GM12878 (cell line): ENCODE measurements around the gene KIFC3. TPM values are rescaled to one million over a fixed set of nuclear protein-coding genes. Genes with fewer than 3 reads are reported as not detected.

Source experiments
- ATAC-seq: fragments of 200-7000 bp; cut with Tn5 transposase; 3 replicates; pipeline ENCODE4 v1.9.1; 2020; ENCODE audit warnings: mild to moderate bottlenecking, moderate library complexity
- BruUV-seq: library from RNA; stranded (reverse); fragments of 400-500 nt; replicated peaks from 2 replicates; lab custom pipeline; 2021; lab: Mats Ljungman, UMichigan
- CTCF ChIA-PET: fragments of 300-600 bp; sonication (Branson Sonifier 250); formaldehyde crosslinking; extraction: SDS; loops from one replicate; lab custom pipeline; 2021; ENCODE audit warnings: inconsistent platforms; lab: Yijun Ruan, JAX
- POLR2A ChIA-PET: fragments of 350-600 bp; formaldehyde crosslinking; extraction: SDS; loops from one replicate; lab custom pipeline; 2021; ENCODE audit warnings: inconsistent platforms; lab: Charles Lee
- RAD21 ChIA-PET: fragments of 300-600 bp; sonication (Branson Sonifier 250); formaldehyde crosslinking; loops from one replicate; lab custom pipeline; 2023; ENCODE audit warnings: antibody characterized with exemption; ENCODE audit not compliant: unreplicated experiment; lab: Charles Lee
- SMC1A ChIA-PET: fragments of 300-600 bp; sonication (Branson Sonifier 250); formaldehyde crosslinking; loops from one replicate; lab custom pipeline; 2023; ENCODE audit not compliant: unreplicated experiment, uncharacterized antibody; lab: Charles Lee
- DNase-seq: peaks from one replicate; pipeline ENCODE4 v3.0.0-alpha.2; 2011; ENCODE audit warnings: low read depth, low spot score
- FAIRE-seq: peaks from 3 replicates; lab custom pipeline; 2011; peaks lifted over from hg19 to GRCh38; lab: Jason Lieb, UNC
- H2AFZ ChIP-seq: 2 replicates; pipeline ENCODE4 v1.6.0; 2011; ENCODE audit warnings: low read depth, low read length, control low read depth; ENCODE audit not compliant: control insufficient read depth
- H3K27ac ChIP-seq: 2 replicates; pipeline ENCODE4 v1.5.1; 2011; ENCODE audit warnings: control low read depth; ENCODE audit not compliant: control insufficient read depth, insufficient read depth
- H3K27me3 ChIP-seq, 2 experiments: replicated peaks in 1 of 2; 2 replicates each; pipeline versions ENCODE4 v1.6.0 to v1.6.1; 2011; ENCODE audit warnings: low read length in 1 of 2; ENCODE audit not compliant: control insufficient read depth in 2 of 2, insufficient read depth in 2 of 2
- H3K36me3 ChIP-seq, 2 experiments: 2 replicates each; pipeline ENCODE4 v1.5.1; 2011; ENCODE audit warnings: low read length in 1 of 2; ENCODE audit not compliant: control insufficient read depth in 2 of 2, insufficient read depth in 2 of 2
- H3K4me1 ChIP-seq: 2 replicates; pipeline ENCODE4 v1.6.1; 2011; ENCODE audit warnings: mild to moderate bottlenecking, low read length, moderate library complexity, mixed read lengths; ENCODE audit not compliant: control insufficient read depth, insufficient read depth
- H3K4me2 ChIP-seq: 2 replicates; pipeline ENCODE4 v1.6.0; 2011; ENCODE audit warnings: control low read depth; ENCODE audit not compliant: control insufficient read depth, insufficient read depth
- H3K4me3 ChIP-seq: fragments of 200-600 bp; sonication (generic); 2 replicates; pipeline ENCODE4 v1.5.1; 2016
- H3K79me2 ChIP-seq: 2 replicates; pipeline ENCODE4 v1.6.0; 2011; ENCODE audit warnings: low read length; ENCODE audit not compliant: control insufficient read depth, insufficient read depth
- H3K9ac ChIP-seq: 2 replicates; pipeline ENCODE4 v1.8.0; 2011; ENCODE audit warnings: low read length, control low read depth, mixed read lengths; ENCODE audit not compliant: control insufficient read depth, insufficient read depth
- H3K9me3 ChIP-seq: replicated peaks from 3 replicates; pipeline ENCODE4 v1.5.1; 2011; ENCODE audit warnings: mild to moderate bottlenecking, low read length; ENCODE audit not compliant: control insufficient read depth, insufficient read depth
- H4K20me1 ChIP-seq: 2 replicates; pipeline ENCODE4 v1.6.0; 2011; ENCODE audit not compliant: control insufficient read depth, insufficient read depth
- BACH1 ChIP-seq: fragments of 450-650 bp; IDR thresholded peaks from 2 replicates; pipeline ENCODE4 v1.6.1; 2017; ENCODE audit warnings: mild to moderate bottlenecking, borderline replicate concordance
- BCL11A ChIP-seq: IDR thresholded peaks from 2 replicates; pipeline ENCODE4 v1.6.1; 2011; ENCODE audit warnings: low read depth, low read length
- FOS ChIP-seq: IDR thresholded peaks from 3 replicates; pipeline ENCODE4 v1.6.1; 2011; ENCODE audit warnings: borderline replicate concordance; ENCODE audit not compliant: insufficient read length; ENCODE audit errors: extremely low read depth
- HCFC1 ChIP-seq: fragments of 150-350 bp; IDR thresholded peaks from 2 replicates; pipeline ENCODE4 v1.6.1; 2014; ENCODE audit warnings: low read length
- IRF4 ChIP-seq: IDR thresholded peaks from 2 replicates; pipeline ENCODE4 v1.6.1; 2011; ENCODE audit warnings: low read depth, low read length
- LARP7 ChIP-seq: fragments of 450-650 bp; IDR thresholded peaks from 2 replicates; pipeline ENCODE4 v1.6.1; 2017; ENCODE audit warnings: mild to moderate bottlenecking
- RAD21 ChIP-seq: IDR thresholded peaks from 2 replicates; pipeline ENCODE4 v1.6.1; 2011; ENCODE audit warnings: mild to moderate bottlenecking, low read depth, low read length, moderate library complexity; ENCODE audit not compliant: insufficient read depth
- WGBS: methylation state at CpG from one replicate; pipeline ENCODE4 v1.1.6; 2016; ENCODE audit warnings: low lambda C conversion rate; ENCODE audit not compliant: insufficient replicate concordance, insufficient coverage; ENCODE audit errors: missing lambda C conversion rate; 5-methylcytosine and 5-hydroxymethylcytosine counted together
- in situ Hi-C: fragments of 300-500 bp; cut with MboI; formaldehyde crosslinking; loops from 9 replicates; pipeline ENCODE4 v1.14.3; 2018; ENCODE audit warnings: mixed read lengths
- intact Hi-C: fragments of 100-400 bp; cut with micrococcal nuclease; formaldehyde crosslinking; loops from one replicate; pipeline ENCODE4 v1.14.2; 2022; ENCODE audit not compliant: unreplicated experiment
- polyA plus RNA-seq, 11 experiments: library from polyadenylated mRNA; depleted of rRNA in 4 of 11; unstranded in 6 of 11; stranded (reverse) in 5 of 11; fragments of >200 nt; fragmentation: Nextera tagmentation in 4 of 11; fragmentation: Illumina TruSeq in 1 of 11; extraction: Ambion mirVana in 4 of 11; extraction: Trizol in 1 of 11; gene quantifications; 1 replicate in 1 of 11; 2 replicates in 10 of 11; pipeline versions ENCODE4 v1.2.1 to v1.2.3, GENCODE V29; 2011 to 2016; ENCODE audit warnings: inconsistent platforms in 2 of 11, missing spikeins in 2 of 11, low read depth in 1 of 11
- total RNA-seq, 4 experiments: library from RNA; depleted of rRNA in 3 of 4; stranded (reverse); fragments of >200 nt in 3 of 4; fragmentation: Illumina TruSeq in 1 of 4; extraction: Trizol in 1 of 4; gene quantifications; 2 replicates each; pipeline versions ENCODE4 v1.2.1 to v1.2.3, GENCODE V29; 2013 to 2021
- TF ChIP-seq, protein P1 (sequence below), 3 experiments: IDR thresholded peaks in 2 of 3; conservative IDR thresholded peaks in 1 of 3; 2 replicates each; pipeline ENCODE4 v1.5.1; 2011; ENCODE audit warnings: low read depth in 3 of 3, low read length in 3 of 3, mild to moderate bottlenecking in 3 of 3, control low read depth in 2 of 3, moderate library complexity in 2 of 3, inconsistent platforms in 1 of 3, mixed read lengths in 1 of 3; ENCODE audit not compliant: control insufficient read depth in 2 of 3, insufficient read depth in 1 of 3; ENCODE audit errors: extremely low read depth in 1 of 3
- TF ChIP-seq, protein P2 (sequence below): fragments of 450-650 bp; IDR thresholded peaks from 2 replicates; pipeline ENCODE4 v1.6.1; 2017; ENCODE audit warnings: antibody characterized with exemption, mild to moderate bottlenecking, moderate library complexity

KIFC3 gene
- total and polyA plus RNA-seq, 10 of the 15 experiments (the other 5 are each of a cell fraction or from before 2014, with no cell fraction given): 0.22 to 1.3 (median 0.26) TPM; not detected in 3

DNA sequence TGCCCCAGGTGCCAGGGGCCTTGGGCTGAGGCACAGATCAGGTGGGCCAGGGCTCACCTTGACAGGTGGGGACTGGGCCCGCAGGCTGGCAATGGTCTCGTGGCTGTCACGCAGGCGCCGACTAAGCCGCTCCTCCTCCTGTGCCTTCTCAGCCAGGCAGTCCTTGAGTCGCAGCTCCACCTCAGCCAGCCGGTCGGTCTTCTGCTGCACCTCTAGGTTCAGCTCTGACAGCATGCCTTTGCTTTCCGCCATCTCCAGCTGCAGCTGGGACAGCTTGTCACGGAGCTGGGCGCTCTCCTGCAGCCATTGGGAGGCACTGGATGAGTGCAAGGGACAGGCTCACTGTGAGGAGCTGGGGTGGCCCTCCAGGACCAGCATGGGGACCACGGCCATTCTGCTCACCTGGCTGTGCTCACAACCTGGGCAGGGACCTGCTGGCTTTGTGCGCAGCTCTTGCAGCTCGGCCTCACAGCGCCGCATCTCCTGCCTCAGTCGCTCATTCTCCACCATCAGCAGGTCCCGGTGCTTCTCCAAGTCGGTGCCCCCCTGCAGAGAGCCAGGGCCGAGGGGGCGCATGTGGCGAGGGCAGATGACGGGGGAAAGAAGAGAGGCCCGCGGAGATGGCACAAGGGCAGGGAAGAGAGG is 31.0 kb downstream of the KIFC3 start:
- Histone ChIP-seq H4K20me1 (no peaks in the 10 kb centered on the region), H3K27ac (no peak overlapping the region), H3K36me3 (no peaks in the 10 kb centered on the region), H3K9me3 (no peaks in the 10 kb centered on the region), H3K4me2 (no peak overlapping the region), H3K4me3 (no peak overlapping the region), H3K4me1 (no peaks in the 10 kb centered on the region), H3K79me2 (no peaks in the 10 kb centered on the region), H2AFZ (no peak overlapping the region), H3K9ac (no peak overlapping the region), H3K27me3 (no peaks in the 10 kb centered on the region)
- ChIA-PET CTCF (interaction anchor here (0.6 to 0.7 kb wide), 2 partner anchors 52 to 239 kb away, joined by 3 read pairs; no protein-coding TSS in a partner anchor), SMC1A (no interaction called here), RAD21 (no interaction called here), POLR2A (no interaction called here)
- WGBS: 52% methylated on average over 26 of the region's 26 CpGs
- TF ChIP-seq FOS (no peak), BACH1 (no peak), HCFC1 (no peak), BCL11A (no peak), LARP7 (no peak), IRF4 (no peak), RAD21 (no peak)
- TF ChIP-seq, protein P1, sequence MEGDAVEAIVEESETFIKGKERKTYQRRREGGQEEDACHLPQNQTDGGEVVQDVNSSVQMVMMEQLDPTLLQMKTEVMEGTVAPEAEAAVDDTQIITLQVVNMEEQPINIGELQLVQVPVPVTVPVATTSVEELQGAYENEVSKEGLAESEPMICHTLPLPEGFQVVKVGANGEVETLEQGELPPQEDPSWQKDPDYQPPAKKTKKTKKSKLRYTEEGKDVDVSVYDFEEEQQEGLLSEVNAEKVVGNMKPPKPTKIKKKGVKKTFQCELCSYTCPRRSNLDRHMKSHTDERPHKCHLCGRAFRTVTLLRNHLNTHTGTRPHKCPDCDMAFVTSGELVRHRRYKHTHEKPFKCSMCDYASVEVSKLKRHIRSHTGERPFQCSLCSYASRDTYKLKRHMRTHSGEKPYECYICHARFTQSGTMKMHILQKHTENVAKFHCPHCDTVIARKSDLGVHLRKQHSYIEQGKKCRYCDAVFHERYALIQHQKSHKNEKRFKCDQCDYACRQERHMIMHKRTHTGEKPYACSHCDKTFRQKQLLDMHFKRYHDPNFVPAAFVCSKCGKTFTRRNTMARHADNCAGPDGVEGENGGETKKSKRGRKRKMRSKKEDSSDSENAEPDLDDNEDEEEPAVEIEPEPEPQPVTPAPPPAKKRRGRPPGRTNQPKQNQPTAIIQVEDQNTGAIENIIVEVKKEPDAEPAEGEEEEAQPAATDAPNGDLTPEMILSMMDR (IDR thresholded peaks at IDR 0.05 in 2 of 3, conservative IDR thresholded peaks at IDR 0.05 in 1 of 3; ENCODE audit: control insufficient read depth in 2 of 3, extremely low read depth in 1 of 3, insufficient read depth in 1 of 3, low read depth in 3 of 3, low read length in 3 of 3): no peak
- TF ChIP-seq, protein P2, sequence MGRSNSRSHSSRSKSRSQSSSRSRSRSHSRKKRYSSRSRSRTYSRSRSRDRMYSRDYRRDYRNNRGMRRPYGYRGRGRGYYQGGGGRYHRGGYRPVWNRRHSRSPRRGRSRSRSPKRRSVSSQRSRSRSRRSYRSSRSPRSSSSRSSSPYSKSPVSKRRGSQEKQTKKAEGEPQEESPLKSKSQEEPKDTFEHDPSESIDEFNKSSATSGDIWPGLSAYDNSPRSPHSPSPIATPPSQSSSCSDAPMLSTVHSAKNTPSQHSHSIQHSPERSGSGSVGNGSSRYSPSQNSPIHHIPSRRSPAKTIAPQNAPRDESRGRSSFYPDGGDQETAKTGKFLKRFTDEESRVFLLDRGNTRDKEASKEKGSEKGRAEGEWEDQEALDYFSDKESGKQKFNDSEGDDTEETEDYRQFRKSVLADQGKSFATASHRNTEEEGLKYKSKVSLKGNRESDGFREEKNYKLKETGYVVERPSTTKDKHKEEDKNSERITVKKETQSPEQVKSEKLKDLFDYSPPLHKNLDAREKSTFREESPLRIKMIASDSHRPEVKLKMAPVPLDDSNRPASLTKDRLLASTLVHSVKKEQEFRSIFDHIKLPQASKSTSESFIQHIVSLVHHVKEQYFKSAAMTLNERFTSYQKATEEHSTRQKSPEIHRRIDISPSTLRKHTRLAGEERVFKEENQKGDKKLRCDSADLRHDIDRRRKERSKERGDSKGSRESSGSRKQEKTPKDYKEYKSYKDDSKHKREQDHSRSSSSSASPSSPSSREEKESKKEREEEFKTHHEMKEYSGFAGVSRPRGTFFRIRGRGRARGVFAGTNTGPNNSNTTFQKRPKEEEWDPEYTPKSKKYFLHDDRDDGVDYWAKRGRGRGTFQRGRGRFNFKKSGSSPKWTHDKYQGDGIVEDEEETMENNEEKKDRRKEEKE: no peak
- in situ Hi-C loops: no loop called here
- ATAC-seq (no peak), FAIRE-seq (no peak), DNase-seq (no peak)
- intact Hi-C loops: no loop called here
- no TSS peak for BruUV-seq
